NCI-H524 treated with DMSO at 0.1 percent for 48 hours (cell line): Measurements from ENCODE around the gene ABCB11.

Source experiments
- DNase-seq: peaks from one replicate; lab custom pipeline; 2025; lab: John Stamatoyannopoulos, UW

Gene ABCB11

GRCh38 chr2:169007941-169008340 is 23.2 kb downstream of the ABCB11 start:
- no peak for DNase-seq

- no peak for DNase-seq
Observed at GRCh38 chr2:169007356-169007755, 23.8 kb downstream of the ABCB11 start.

DNA sequence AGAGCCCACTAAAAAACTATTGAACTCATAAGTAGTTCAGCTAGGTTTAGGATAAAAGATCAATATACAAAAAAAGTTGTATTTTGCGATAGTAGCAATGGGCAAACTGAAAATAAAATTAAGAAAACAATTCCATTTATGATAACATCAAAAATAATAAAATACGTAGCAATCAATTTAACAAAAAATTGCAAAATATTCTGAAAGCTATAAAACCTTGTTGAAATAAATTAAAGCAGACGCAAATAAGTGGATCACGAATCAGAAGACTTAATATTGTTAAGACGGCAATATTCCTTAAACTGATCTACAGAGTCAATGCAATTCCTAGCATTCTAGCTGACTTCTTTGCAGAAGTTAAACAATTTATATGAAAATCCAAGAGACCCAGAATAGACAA is 24.5 kb downstream of the ABCB11 start:
- DNase-seq: no peak

GRCh38 chr2:169005994-169006393 is 25.1 kb downstream of the ABCB11 start:
- no peak for DNase-seq

- DNase-seq: no peak
Observed at GRCh38 chr2:169005080-169005598, 26.0 kb downstream of the ABCB11 start.

- DNase-seq: no peak
Observed at GRCh38 chr2:169002161-169002738, 28.9 kb downstream of the ABCB11 start.

DNA sequence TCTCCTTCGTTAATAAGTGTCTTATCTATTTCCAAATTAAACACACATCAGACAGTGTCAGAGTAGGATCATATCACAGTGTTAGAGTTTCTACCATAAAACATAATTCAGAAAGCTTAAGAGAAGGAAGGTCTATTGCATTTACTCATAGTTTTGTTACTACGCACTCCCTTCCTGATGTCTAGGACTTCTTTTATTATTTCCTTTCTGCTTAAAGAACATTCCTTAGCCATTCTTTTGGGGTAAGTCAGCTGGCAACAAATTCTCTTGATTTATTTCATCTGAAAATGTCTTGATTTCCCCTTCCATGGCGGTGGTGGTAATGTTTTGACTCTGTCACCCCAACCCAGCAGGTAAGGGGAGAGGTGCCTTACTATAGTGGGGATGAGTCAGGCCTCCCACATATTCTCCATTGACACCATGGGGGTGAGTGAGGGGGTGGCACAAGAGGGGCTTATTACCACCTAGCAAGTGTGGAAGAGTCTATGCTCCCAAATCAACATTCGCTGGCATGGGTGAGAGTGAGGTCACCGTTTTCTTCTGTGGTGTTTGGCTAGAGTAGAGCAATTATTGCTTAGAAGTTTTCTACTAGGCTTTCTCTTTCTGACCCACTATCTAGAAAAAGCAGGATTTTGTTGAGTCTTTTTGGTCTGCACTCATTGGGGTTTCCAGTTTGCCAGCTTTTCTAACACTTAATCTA is 29.9 kb downstream of the ABCB11 start:
- no peak for DNase-seq

DNA sequence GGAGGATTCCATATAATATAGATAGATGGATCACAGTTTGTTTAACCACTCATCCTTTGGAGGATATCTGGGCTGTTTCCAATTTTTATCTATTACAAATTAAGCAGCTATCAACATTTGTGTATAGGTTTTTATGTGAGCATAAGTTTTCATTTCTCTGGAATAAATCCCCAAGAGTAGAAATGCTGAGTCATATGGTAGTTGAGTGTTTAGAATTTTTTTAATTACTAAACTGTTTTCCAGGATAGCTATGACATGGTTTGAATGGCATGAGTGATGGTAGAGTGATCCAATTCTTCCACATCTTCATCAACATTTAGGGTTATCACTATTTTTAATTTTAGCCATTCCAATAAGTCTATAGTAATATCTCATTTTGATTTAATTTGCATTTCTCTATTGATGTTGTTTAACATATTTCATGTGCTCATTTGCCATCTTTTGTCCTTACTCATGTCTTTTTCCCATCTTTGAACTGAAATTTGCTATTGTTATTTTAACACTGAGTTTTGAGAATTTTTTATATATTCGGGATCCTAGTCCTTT is 31.4 kb downstream of the ABCB11 start:
- DNase-seq: no peak

DNA sequence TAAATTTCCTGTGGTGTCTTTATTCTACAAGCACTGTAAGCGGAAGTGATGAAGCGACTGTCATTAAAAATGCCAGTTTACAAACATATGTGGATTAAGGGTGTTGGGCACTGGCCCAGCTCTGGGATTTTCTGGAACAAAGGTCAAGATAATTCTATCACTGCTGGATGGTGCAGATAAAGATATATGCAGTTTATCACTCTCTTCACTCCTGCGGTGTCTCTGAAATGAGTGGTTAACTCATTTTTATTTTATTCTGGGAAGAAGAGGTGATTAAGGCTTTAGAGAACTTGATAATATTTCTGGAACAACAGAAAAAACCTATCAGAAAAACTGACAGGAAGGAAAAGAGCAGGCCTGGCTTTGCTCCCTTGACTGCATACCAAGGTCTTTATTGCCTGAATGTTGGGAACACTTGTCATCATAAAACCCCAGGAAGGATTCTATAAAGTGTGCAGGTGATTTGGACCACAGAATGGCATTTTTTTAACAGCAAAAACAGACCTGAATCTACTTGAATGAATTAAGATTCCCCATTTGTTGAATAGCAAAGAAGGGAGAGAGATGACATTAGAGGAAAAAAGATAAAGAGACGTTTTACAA is 32.4 kb downstream of the ABCB11 start:
- no peak for DNase-seq

DNA sequence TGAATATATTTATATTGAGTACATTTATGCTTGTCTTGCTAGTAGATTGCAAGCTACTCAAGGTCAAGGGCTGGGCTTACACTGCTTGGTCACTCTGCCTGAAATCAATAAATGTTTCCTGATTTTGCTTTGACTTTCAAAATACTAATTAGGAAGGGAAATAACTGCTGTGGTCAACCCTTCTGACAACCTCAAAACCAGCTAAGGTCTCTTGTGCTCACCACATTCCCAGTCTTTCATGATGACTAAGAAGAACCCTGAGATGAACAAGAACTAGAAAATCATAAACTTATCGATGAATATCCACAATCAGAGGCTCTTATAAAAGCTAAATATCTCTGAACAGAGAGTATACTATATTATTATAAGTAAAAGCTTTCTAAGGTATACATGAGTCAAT is 33.3 kb downstream of the ABCB11 start:
- DNase-seq: no peak

- DNase-seq: no peak
Observed at GRCh38 chr2:168997118-168997521, 34.0 kb downstream of the ABCB11 start.

DNA sequence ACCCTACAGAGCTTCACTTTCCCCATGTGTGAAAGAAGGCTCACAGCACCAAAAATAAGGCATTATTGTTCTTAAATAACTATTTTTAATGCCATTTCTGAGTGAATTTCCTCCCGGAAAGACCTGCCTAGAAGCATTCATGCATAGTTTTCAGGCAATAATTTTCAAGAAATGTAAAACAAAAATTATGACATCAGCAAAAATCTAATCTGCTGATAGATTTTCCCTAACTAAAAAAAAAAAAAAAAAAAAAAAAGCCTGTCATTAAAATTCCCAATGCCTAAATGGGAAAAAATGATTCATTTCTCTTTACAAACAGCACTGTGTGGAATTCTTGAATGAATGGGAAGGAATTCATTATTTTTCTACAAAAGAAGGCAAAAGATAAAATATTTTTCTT is 35.4 kb downstream of the ABCB11 start:
- DNase-seq: no peak

GRCh38 chr2:168993538-168993937 is 37.6 kb downstream of the ABCB11 start:
- DNase-seq: no peak

DNA sequence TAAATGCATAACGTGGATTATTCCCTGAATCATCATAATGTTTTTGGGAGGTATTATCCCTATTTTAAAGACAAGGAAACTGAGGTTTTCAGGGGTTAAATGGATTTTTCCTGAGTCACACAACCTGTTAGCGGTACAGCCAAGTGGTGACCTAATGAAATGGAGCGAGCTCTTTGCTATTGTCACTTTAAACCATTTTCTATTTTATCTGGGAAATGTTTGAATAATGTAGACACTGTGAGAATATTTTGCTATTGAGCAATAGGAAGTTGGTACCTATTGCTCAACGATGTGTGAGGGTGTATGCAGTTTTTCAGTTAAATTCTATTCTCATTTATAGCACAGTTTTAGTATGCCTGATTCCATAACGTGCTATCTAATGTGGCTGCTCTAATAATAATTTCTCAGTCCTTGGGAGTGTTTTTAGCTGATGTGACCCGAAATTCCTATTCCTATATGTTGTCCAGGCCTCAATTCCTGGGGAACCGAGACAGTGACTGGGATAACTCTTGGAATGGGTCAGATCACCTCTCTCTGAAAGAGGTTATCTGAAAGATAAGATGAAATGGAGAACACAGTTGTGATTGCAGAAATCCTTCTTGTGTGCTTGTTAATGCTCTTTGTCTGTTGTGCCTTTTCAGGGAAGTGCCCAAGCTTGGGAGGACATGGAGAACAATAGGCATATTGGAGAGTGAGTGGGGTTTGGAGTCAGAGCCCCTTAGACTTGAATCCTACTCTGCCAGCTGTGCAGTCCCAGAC is 38.4 kb downstream of the ABCB11 start:
- DNase-seq: no peak

DNA sequence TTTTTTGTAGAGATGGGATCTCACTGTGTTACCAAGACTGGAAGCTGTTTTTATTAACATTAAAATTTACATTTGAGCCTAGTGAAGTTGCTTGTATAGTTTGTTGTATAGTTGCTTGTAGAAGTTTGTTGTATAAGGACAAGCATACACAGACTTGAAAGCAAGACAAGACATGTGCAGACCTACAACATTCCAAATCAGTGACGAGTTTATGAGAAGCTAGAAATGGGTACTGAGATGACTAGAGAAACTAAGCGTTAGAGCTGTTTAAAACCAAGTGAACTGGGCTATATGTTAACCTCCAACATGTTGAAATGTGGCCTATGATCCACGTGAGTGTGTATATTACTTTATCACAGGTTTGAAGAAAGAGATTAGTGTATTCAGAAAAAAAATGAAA is 39.1 kb downstream of the ABCB11 start:
- DNase-seq: no peak

GRCh38 chr2:168988755-168989154 is 42.4 kb downstream of the ABCB11 start:
- DNase-seq: no peak

GRCh38 chr2:168986398-168986943 is 44.7 kb downstream of the ABCB11 start:
- DNase-seq: no peak

DNA sequence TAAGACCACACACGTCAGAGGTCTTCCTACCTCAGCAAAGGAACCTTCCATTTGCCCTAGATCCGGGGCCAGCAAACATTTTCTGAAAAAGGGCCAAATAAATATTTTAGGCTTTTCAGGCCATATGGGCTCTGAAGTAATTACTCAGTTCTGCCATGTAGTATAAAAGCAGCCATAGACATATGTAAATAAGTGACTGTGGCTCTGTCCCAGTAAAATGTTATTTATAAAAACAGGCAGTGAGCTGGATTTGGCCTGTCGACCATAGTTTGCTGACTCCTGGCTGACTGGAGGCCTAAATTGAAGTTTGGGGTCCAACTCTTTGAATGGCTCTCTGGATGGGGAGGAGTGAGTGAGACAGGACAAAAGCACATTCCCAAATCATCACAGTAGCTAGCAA is 49.5 kb downstream of the ABCB11 start:
- DNase-seq: no peak

GRCh38 chr2:168978461-168978861 is 52.7 kb downstream of the ABCB11 start:
- no peak for DNase-seq

- no peak for DNase-seq
Observed at GRCh38 chr2:168977608-168978007, 53.5 kb downstream of the ABCB11 start.

GRCh38 chr2:168976034-168976654 is 55.0 kb downstream of the ABCB11 start:
- no peak for DNase-seq

DNA sequence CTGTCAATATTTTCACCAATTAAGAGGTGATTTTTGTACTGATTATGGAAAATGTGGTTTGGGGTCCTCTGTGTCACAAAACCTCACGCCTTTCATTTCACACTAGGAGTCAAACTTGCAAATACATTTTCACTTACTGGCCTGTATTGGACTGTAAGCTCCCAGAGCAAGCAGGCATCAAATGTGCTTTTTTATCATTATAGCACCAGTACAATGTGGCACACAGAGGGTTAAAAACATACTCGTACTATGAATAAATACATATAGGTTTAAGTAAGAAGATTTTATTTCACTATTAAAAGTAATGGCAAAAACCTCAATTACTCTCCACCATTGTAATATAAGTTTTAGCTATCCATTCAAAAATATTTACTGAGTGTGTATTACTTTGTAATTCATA is 56.7 kb downstream of the ABCB11 start:
- no peak for DNase-seq
